ENCODE measurements around the gene AMPD3.

AMPD3 gene

GRCh38 chr11:10499874-10500601 is 45.0 kb downstream of the AMPD3 start:
- Histone ChIP-seq H3K79me2 (ENCODE audit: low read length) (no peaks in the 10 kb centered on the region), H2AFZ (ENCODE audit: low read length) (no peak overlapping the region), H3K4me2 (ENCODE audit: low read depth, low read length) (no peak overlapping the region), H3K9me3 (replicated peaks; ENCODE audit: insufficient read depth, low read length) (no peaks in the 10 kb centered on the region), H3K4me3 (ENCODE audit: low read length) (no peak overlapping the region), H3K9me2 (replicated peaks; ENCODE audit: insufficient read depth, low read length) (no peaks in the 10 kb centered on the region), H3K27ac (ENCODE audit: low read length) (no peak overlapping the region), H3K27me3 (replicated peaks; ENCODE audit: insufficient read depth, low read length) (no peaks in the 10 kb centered on the region), H3K9ac (ENCODE audit: low read length) (no peak overlapping the region), H3K36me3 (replicated peaks; ENCODE audit: insufficient read depth, low read length) (no peaks in the 10 kb centered on the region; the same call in 1 of the 2 replicates), H3K4me1 (ENCODE audit: low read length) (no peaks in the 10 kb centered on the region), H3F3A (ENCODE audit: insufficient read depth, low read length) (no peaks in the 10 kb centered on the region), H4K20me1 (ENCODE audit: insufficient read depth, low read length) (no peaks in the 10 kb centered on the region)
- TF ChIP-seq EZH2phosphoT487 (IDR thresholded peaks at IDR 0.05; ENCODE audit: low read length) (no peak), EZH2 (optimal IDR thresholded peaks at IDR 0.05; ENCODE audit: low read depth, low read length) (no peak)
- TF ChIP-seq, protein P1, sequence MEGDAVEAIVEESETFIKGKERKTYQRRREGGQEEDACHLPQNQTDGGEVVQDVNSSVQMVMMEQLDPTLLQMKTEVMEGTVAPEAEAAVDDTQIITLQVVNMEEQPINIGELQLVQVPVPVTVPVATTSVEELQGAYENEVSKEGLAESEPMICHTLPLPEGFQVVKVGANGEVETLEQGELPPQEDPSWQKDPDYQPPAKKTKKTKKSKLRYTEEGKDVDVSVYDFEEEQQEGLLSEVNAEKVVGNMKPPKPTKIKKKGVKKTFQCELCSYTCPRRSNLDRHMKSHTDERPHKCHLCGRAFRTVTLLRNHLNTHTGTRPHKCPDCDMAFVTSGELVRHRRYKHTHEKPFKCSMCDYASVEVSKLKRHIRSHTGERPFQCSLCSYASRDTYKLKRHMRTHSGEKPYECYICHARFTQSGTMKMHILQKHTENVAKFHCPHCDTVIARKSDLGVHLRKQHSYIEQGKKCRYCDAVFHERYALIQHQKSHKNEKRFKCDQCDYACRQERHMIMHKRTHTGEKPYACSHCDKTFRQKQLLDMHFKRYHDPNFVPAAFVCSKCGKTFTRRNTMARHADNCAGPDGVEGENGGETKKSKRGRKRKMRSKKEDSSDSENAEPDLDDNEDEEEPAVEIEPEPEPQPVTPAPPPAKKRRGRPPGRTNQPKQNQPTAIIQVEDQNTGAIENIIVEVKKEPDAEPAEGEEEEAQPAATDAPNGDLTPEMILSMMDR (IDR thresholded peaks at IDR 0.05; ENCODE audit: low read length) = no peak
- DNase-seq = no peak

DNA sequence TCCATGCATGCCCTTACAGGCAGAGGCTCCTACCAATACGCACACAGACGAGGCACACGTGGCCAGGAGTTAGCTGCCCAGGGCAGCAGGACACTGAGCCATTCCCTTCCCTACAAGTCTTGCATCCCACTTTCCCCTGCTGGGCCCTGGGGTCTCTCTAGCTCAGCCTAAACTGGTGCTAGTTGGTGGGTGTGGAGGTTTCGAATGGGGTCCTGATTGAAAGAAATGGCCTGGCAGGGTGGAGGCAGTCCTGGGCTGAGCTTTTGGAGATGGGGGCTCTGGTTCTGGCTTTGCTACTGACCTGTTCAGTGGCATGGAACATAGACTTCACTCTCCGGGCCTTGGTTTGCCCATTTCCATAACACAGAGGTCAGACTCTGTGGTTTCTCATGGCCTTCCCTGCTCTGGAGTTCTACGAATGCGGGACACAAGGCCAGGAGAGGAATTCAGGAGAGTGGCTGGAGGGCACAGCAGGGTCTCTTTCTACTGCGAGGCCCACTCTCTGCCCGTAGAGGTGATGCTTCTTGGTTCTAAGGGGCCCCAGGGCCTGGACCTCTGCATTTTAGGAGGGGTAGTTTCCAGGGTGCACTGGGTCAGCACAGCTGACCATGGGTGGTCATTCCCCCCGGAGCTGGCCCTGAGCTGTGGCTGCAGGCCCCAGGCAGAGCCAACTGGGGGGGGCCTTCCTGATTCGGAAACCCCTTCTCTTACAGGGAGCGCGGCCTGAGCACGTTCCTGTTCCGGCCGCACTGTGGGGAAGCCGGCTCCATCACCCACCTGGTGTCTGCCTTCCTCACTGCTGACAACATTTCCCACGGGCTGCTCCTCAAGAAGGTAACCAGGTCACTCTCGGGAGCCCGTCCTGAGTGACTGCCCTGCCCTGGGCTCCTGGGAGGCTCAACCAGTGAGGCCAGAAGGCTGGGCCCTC is 46.0 kb downstream of the AMPD3 start:
- H2AFZ ChIP-seq (ENCODE audit: low read length) = no peak overlapping the region
- no peaks in the 10 kb centered on the region for H3K9me3 ChIP-seq (replicated peaks; ENCODE audit: insufficient read depth, low read length)
- H3K27me3 ChIP-seq (replicated peaks; ENCODE audit: insufficient read depth, low read length) = no peaks in the 10 kb centered on the region
- no peak for DNase-seq
- H3K4me1 ChIP-seq (ENCODE audit: low read length) = no peaks in the 10 kb centered on the region
- H4K20me1 ChIP-seq (ENCODE audit: insufficient read depth, low read length) = no peaks in the 10 kb centered on the region
- no peaks in the 10 kb centered on the region for H3K9me2 ChIP-seq (replicated peaks; ENCODE audit: insufficient read depth, low read length)
- no peak overlapping the region for H3K9ac ChIP-seq (ENCODE audit: low read length)
- H3K79me2 ChIP-seq (ENCODE audit: low read length) = no peaks in the 10 kb centered on the region
- no peak overlapping the region for H3K27ac ChIP-seq (ENCODE audit: low read length)
- peaks cover 4% of the 10 kb centered on the region; the same call in 1 of the 2 replicates for H3K36me3 ChIP-seq (replicated peaks; ENCODE audit: insufficient read depth, low read length)
- no peak overlapping the region for H3K4me2 ChIP-seq (ENCODE audit: low read depth, low read length)
- no peaks in the 10 kb centered on the region for H3F3A ChIP-seq (ENCODE audit: insufficient read depth, low read length)
- no peak overlapping the region for H3K4me3 ChIP-seq (ENCODE audit: low read length)
- TF ChIP-seq EZH2phosphoT487 (IDR thresholded peaks at IDR 0.05; ENCODE audit: low read length) = no peak
- no peak for TF ChIP-seq EZH2 (optimal IDR thresholded peaks at IDR 0.05; ENCODE audit: low read depth, low read length)
- TF ChIP-seq, protein P1 (IDR thresholded peaks at IDR 0.05; ENCODE audit: low read length) = no peak

DNA sequence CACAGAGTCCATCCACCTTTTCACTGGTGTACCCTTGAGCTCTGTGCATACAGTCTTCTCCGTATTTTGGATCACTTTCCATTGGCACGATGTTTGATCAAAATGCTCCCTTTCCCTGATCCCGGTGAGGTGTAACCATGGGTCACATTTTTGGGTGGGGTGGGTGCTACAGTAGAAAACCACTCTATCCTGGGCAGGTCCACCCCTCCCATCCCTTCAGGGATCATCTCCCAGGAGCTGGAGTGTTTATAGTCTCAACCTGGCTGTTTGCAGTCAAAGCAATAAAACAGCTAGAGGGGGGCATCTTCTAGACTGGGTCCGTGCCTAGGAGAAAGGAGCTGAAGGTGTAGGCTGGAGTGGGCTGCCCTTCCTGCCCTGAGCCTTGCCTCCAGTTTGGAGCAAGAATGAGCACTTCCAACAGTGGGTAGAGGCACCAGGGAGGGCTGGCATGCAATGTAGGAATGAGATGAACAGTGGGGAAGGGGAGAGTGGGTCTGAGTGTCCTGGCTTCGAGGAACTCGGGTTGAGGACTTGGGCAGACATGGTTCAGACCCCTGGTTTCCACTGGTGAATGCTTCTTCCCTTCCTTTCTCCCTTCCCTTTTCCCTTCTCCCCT is 47.1 kb downstream of the AMPD3 start:
- Histone ChIP-seq H4K20me1 (ENCODE audit: insufficient read depth, low read length) (no peaks in the 10 kb centered on the region), H3K4me1 (ENCODE audit: low read length) (no peaks in the 10 kb centered on the region), H3F3A (ENCODE audit: insufficient read depth, low read length) (no peaks in the 10 kb centered on the region)

More for the DNA sequence above, 47.1 kb downstream of the AMPD3 start:
- H3K36me3 ChIP-seq (replicated peaks; ENCODE audit: insufficient read depth, low read length) = peaks cover 4% of the 10 kb centered on the region; the same call in 1 of the 2 replicates
- no peak overlapping the region for H3K9ac ChIP-seq (ENCODE audit: low read length)
- no peak for DNase-seq
- H3K9me3 ChIP-seq (replicated peaks; ENCODE audit: insufficient read depth, low read length) = no peaks in the 10 kb centered on the region
- no peak overlapping the region for H2AFZ ChIP-seq (ENCODE audit: low read length)
- H3K27ac ChIP-seq (ENCODE audit: low read length) = no peak overlapping the region
- H3K4me2 ChIP-seq (ENCODE audit: low read depth, low read length) = no peak overlapping the region
- no peak overlapping the region for H3K4me3 ChIP-seq (ENCODE audit: low read length)
- no peaks in the 10 kb centered on the region for H3K9me2 ChIP-seq (replicated peaks; ENCODE audit: insufficient read depth, low read length)
- no peaks in the 10 kb centered on the region for H3K27me3 ChIP-seq (replicated peaks; ENCODE audit: insufficient read depth, low read length)
- H3K79me2 ChIP-seq (ENCODE audit: low read length) = no peaks in the 10 kb centered on the region
- TF ChIP-seq EZH2 (optimal IDR thresholded peaks at IDR 0.05; ENCODE audit: low read depth, low read length) (no peak), EZH2phosphoT487 (IDR thresholded peaks at IDR 0.05; ENCODE audit: low read length) (no peak)
- TF ChIP-seq, protein P1 (IDR thresholded peaks at IDR 0.05; ENCODE audit: low read length) = no peak

Measured in MM.1S (cell line).